Colonic mucosa (tissue), 4 donors: ENCODE results near the gene CDKAL1. TPM values are rescaled to one million over a fixed set of nuclear protein-coding genes. Genes with fewer than 3 reads are reported as not detected.

Experiments
- DNase-seq: peaks from one replicate; pipeline ENCODE4 v3.0.0-alpha.2; 2020
- H3K27ac ChIP-seq: fragments of 200-600 bp; one replicate; pipeline ENCODE4 v1.8.0; 2021
- H3K27me3 ChIP-seq: fragments of 200-600 bp; one replicate; pipeline ENCODE4 v1.8.0; 2021
- H3K36me3 ChIP-seq: fragments of 200-600 bp; one replicate; pipeline ENCODE4 v1.8.0; 2021
- H3K4me1 ChIP-seq: fragments of 200-600 bp; one replicate; pipeline ENCODE4 v1.8.0; 2021; ENCODE audit warnings: mild to moderate bottlenecking
- H3K4me3 ChIP-seq: fragments of 200-600 bp; one replicate; pipeline ENCODE4 v1.8.0; 2021
- H3K9ac ChIP-seq, 2 donors: one replicate each; pipeline ENCODE4 v1.7.0; 2013; ENCODE audit warnings: control low read depth in 2 of 2, low read depth in 2 of 2, low read length in 2 of 2
- H3K9me3 ChIP-seq: fragments of 200-600 bp; one replicate; pipeline ENCODE4 v1.8.0; 2021
- intact Hi-C: fragments of 100-400 bp; cut with DNase I; formaldehyde crosslinking; loops from one replicate; pipeline ENCODE4 v1.14.1; 2022
- total RNA-seq, 2 donors: library from RNA; stranded (reverse); fragmentation: NEBNext Ultra II Directional in 1 of 2; extraction: Animal tissue kit (Norgen Biotek cat#: 25700) in 1 of 2; gene quantifications; one replicate each; pipeline ENCODE4 v1.2.1, GENCODE V29; 2021
- TF ChIP-seq, protein P1 (sequence below): fragments of 200-600 bp; IDR thresholded peaks from one replicate; pipeline ENCODE4 v1.8.0; 2022; ENCODE audit warnings: antibody characterized with exemption, mild to moderate bottlenecking
- donor health status: healthy.
- donor health status: DM: no; HTN: no; CAD: no.
- donor health status: DM: no; HTN: no; CAD: no.

The CDKAL1 gene
- total RNA-seq, 2 donors from 2014 or later, result 13.8 to 14.2 TPM

GRCh38 chr6:20652299-20653084 is 118.2 kb downstream of the CDKAL1 start:
- H3K27me3 ChIP-seq, result no peaks in the 10 kb centered on the region
- intact Hi-C loops, result no loop called here
- H3K9ac ChIP-seq, result no peak overlapping the region
- H3K9me3 ChIP-seq, result no peaks in the 10 kb centered on the region
- DNase-seq, result no peak
- TF ChIP-seq, protein P1, sequence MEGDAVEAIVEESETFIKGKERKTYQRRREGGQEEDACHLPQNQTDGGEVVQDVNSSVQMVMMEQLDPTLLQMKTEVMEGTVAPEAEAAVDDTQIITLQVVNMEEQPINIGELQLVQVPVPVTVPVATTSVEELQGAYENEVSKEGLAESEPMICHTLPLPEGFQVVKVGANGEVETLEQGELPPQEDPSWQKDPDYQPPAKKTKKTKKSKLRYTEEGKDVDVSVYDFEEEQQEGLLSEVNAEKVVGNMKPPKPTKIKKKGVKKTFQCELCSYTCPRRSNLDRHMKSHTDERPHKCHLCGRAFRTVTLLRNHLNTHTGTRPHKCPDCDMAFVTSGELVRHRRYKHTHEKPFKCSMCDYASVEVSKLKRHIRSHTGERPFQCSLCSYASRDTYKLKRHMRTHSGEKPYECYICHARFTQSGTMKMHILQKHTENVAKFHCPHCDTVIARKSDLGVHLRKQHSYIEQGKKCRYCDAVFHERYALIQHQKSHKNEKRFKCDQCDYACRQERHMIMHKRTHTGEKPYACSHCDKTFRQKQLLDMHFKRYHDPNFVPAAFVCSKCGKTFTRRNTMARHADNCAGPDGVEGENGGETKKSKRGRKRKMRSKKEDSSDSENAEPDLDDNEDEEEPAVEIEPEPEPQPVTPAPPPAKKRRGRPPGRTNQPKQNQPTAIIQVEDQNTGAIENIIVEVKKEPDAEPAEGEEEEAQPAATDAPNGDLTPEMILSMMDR, result no peak
- H3K27ac ChIP-seq, result no peak overlapping the region
- H3K4me1 ChIP-seq, result no peaks in the 10 kb centered on the region
- H3K4me3 ChIP-seq, result no peak overlapping the region
- no peaks in the 10 kb centered on the region for H3K36me3 ChIP-seq

GRCh38 chr6:20653085-20653479 is 118.8 kb downstream of the CDKAL1 start:
- no peaks in the 10 kb centered on the region for H3K27me3 ChIP-seq
- no peak overlapping the region for H3K4me3 ChIP-seq
- no peak overlapping the region for H3K27ac ChIP-seq
- H3K9ac ChIP-seq, result no peak overlapping the region
- TF ChIP-seq, protein P1, result no peak
- no peaks in the 10 kb centered on the region for H3K4me1 ChIP-seq
- H3K9me3 ChIP-seq, result no peaks in the 10 kb centered on the region
- no peak for DNase-seq
- intact Hi-C loops, result no loop called here
- H3K36me3 ChIP-seq, result no peaks in the 10 kb centered on the region

GRCh38 chr6:20655317-20655716 is 121.1 kb downstream of the CDKAL1 start:
- no peaks in the 10 kb centered on the region for H3K4me1 ChIP-seq
- no peak overlapping the region for H3K9ac ChIP-seq
- no peaks in the 10 kb centered on the region for H3K36me3 ChIP-seq
- no peaks in the 10 kb centered on the region for H3K9me3 ChIP-seq
- no peak overlapping the region for H3K27ac ChIP-seq
- H3K27me3 ChIP-seq, result no peaks in the 10 kb centered on the region
- DNase-seq, result no peak
- intact Hi-C loops, result no loop called here
- H3K4me3 ChIP-seq, result no peak overlapping the region
- TF ChIP-seq, protein P1, result no peak

- Histone ChIP-seq H3K9me3 (no peaks in the 10 kb centered on the region), H3K9ac (no peak overlapping the region), H3K4me1 (no peaks in the 10 kb centered on the region), H3K4me3 (no peak overlapping the region), H3K27ac (no peak overlapping the region), H3K36me3 (no peaks in the 10 kb centered on the region), H3K27me3 (no peaks in the 10 kb centered on the region)
- no peak for DNase-seq
- TF ChIP-seq, protein P1, result no peak
- intact Hi-C loops, result no loop called here
Observed at GRCh38 chr6:20657274-20657800, 123.1 kb downstream of the CDKAL1 start.

GRCh38 chr6:20658053-20658452 is 123.8 kb downstream of the CDKAL1 start:
- Histone ChIP-seq H3K9me3 (no peaks in the 10 kb centered on the region), H3K36me3 (no peaks in the 10 kb centered on the region), H3K4me3 (no peak overlapping the region), H3K27ac (no peak overlapping the region), H3K4me1 (no peaks in the 10 kb centered on the region), H3K27me3 (no peaks in the 10 kb centered on the region), H3K9ac (no peak overlapping the region)
- intact Hi-C loops, result no loop called here
- TF ChIP-seq, protein P1, result no peak
- no peak for DNase-seq
